Activated CD8-positive, alpha-beta memory T cell treated with anti-CD3 and anti-CD28 coated beads, Interleukin-2, amount 50 U/mL, for 1 hour (primary cell): ENCODE data around the gene KCNN3.

Experiments
- DNase-seq: peaks from one replicate; pipeline ENCODE4 v3.0.0-alpha.2; 2020; ENCODE audit errors: extremely low read depth

KCNN3 gene

DNA sequence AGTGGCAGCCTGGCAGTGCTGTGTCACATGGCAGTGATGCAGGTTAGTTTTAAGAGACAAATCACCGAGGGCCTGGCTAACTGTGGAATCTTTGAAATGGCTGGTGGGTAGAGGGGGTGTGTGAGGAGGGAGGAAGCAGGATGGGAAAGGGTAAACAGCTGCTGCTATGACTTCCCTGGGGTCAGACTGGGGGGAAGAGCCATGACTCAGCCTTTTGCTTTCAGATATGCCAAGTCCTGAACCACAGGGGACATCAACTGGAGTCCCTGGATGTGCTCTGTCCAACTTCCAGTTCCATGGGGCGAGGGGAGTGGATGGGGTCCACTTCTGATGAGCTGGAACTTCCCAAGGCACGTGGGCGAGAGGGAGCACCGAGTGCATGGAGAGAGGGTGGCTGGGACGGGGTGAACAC is 141.0 kb downstream of the KCNN3 start:
- no peak for DNase-seq

DNA sequence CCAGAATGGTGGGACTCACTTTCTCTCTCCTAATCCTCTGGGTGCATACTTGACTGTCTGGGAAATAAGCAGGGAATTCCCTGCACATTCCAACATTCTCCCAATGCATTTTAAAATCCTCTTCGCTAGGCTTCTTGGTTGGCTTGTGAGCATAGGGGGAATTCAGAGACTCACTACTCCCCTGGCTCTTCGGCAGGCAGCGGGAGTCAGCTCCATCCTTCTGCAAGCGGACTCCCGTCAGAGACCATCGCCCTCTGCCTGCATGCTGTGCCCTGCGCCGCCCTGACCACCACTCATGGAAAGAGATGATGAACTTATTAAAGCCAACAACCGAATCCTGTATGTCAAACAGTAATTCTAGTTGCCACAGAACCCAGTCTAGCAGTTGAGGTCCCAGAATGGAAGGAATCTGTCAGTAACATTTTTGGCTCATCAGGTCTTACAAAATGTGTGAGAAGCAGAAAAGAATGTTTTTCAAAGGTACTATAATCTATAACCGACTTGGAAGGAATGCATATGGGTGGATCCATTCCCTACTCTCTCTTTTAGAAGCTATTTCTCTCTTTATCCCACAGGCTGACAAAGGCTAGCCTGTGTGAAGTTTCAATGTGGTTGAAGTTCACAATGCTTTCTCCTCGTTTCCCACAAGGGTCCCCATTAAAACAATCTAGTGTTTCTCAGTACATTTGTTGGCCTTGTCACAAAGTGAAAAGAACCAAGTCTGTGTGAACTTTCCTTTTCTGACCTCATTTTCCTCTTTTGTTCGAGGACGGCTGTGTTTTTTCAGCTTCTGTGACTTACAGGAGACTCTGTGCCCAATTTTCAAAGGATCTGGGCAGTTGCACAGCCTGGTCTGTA is 143.0 kb downstream of the KCNN3 start:
- DNase-seq, result no peak

DNA sequence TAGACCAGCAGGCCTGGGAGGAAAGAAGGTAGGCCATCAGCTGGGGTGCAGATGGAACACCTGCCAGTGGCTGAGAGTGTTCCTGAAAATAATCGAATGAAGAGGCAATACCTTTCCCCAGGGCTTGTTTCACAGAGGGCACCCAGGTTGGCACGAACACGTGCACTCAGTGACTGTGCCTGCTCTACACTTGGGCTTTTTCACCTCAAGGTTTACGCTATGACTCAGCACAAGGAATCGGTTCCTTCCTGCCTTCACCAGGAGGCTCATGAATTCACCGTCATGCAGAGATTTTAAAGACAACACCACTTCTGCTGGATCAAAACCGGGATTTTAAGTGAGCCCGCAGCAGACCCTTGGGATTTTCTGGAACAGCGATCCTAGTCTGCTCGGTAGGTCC is 143.6 kb downstream of the KCNN3 start:
- DNase-seq, result no peak

DNA sequence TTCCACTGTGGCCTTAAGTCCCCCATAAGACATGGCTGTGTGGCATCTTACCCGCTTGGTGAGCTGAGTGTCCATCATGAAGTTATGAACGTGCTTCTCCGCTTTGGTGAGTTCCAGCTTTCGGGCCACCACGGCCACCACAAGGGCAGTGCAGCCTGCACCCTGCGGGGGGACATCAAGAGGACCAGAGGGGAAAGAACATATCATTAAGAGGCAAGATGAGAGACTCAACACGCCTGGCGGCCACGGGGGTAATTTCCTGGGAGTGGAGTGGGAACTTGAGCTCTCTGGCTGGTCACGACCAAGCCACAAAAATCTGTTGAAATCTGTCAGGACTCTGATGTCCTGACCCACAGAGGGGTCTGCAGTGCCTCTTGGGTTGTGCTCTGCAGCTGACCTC is 144.2 kb downstream of the KCNN3 start:
- DNase-seq, result no peak

DNA sequence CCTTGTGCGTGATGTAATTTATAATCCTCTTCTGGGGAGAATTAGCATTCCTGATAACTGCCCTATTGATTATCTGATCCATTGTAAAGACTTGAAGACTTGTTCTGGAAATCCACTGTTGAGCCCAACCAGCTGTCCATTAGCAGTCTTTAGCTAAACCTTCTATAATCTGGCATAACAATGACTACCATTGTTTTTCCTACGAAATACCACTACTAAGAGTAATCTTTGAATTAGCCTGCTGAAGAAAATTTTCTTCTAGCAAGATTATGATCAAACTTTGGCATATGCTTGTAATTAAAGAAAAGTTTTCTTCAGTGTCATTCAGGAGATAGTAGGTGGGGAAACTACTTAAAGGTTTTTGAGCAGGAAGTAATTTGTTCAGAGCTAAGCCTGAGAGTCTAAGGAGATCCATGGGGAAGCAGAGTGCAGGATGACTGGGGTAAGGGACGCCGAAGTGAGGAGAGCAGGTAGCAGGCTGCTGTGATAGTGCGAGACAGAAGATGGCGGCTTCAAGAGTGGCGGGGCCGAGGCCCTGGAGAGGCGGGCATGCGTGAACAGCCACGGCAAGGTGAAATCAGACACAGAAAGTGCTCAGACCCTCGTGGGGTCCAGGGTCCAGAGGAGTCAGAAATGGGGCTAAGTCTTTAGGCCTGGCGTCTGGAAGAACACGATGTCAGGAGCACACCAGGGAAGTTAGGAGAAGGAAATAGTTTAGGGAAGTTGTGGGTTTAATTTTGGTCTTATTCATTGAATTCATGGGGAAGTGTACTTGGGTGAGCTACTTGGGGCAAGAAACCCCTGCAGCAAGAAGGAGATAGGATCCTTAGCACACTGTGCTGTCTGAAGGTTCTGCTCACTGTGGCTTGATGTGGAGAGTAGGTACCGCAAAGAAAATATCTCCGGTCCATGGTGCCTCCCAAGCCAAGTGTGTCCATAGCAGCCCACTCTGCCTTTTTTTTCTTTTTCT is 149.5 kb downstream of the KCNN3 start:
- DNase-seq, result no peak

DNA sequence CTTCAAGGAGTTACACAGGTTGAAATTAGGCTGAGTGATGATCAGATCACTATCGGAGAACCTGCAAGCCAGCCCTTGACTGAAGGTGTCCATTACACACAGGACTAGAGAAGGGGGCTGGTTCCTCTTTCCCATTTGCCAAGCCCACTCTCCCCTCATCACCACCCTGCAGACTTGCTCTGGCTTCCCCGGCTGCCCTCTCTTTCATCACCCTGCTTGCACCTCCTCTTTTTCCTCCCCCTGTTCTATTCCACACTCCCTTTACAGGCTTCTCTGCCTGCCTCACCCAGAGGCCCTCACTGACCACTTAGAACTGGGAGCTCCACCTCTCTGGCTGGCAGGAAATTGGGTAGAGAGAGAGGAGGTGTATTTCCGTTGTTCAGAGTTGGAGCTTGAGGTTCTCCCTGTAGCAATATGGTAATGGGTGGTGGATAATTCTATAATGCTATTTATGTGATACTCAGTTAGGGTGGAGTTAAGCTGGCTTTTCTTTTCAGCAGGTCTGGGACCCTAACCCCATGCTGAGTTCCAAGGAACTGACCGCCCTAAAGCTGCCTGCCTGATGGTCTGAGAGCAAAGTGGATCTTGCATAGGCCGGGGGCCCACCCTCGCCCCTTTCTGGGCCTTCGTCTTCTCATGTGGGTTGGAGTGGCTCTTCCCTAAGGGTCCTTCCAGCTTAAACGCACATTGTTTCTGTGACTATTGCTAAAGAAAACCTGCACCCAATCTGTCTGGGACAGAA is 150.3 kb downstream of the KCNN3 start:
- DNase-seq, result no peak

DNA sequence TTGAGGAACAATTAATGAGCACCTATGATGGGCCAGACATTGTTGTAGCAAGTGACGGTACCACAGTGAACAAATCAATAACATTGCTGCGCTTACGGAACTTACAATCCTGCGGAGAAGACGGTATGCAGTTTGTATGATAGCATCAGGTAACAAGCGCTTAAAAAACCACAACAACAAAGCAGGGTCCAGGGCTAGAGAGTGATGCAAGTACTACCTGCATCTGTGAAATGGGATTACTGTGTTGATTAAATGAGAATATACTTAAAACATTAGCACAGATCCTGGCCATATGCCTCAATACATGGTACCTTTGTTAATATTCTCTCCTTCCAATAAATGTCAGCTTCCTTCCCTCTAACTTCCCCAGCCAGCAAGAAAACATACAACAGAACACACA is 151.5 kb downstream of the KCNN3 start:
- no peak for DNase-seq

DNA sequence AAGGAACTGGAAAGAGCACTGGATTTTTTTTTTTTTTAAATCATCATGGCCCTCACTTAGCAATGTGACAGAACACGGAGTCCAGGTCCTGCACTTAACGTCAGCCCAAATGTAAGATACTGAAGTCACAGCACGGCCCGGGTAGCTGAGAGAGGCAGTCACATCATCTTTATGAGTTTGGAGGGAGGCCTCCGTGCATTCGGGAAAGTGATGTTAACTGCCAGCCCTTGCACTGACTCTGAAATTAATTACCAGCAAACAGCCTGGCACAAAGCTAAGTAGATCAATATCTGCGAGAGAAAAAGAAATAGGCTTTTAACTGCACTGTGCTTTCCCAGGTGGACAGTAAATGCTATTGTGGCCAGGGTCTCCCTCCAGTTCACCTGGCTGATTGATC is 152.6 kb downstream of the KCNN3 start:
- DNase-seq, result no peak

DNA sequence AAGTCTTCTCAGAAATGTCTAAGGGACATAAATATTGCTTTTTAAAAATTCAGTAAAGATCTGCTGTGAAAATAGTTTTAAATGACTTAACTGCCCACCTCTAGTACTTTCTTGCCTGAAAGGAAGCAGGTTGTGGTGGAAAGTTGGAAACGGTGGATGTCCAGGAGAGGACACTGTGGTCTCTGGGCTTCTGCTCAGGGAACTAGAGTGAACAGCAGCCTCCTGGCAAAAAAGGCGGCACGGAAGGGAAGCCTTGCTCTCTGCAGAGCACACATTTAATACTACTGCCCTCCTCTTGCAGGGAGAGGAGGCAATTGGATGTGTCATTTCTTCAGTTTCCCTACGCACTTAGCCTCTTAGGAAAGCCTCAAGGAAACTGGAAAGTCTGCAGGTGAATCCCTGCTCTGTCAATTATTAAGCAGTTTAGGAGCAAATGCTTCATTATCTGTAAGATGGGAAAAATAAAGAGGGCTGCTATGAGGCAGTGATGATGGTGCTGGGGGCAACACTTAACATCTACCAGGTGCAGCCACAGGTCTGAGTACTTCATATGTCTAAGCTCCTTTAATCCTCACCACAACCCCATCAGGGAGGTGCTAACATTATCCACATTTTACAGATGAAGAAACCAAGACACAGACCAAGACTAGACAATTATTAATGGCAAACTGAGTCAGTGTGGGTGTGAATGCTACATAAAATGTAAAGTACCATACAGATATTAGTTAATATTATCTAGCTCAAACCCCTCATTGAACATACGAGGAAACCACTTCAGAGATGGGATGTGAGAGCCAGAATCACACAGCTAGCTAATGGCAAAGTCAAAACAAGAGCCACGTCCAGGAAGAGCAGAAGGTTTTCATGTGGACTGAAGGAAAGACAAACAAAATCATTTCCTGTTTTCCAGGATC is 153.2 kb downstream of the KCNN3 start:
- no peak for DNase-seq

DNA sequence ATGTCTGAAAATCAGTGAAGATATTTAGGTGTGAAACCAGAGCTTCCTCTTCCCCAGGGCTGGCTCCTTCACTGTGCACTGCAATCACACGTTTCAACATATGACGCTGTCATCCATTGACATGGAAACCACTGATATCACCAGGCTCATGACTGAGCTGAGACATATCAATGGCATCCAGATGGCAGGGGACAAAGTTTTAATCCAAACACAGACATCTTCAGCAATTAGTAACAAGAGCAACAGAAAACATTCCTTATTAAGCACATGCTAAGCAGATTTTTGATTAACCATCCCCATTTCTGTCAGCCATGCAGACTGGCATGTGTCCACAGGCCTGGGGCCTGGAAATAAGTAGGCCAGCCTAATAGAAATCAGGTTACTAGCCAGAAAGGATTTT is 154.1 kb downstream of the KCNN3 start:
- no peak for DNase-seq

DNA sequence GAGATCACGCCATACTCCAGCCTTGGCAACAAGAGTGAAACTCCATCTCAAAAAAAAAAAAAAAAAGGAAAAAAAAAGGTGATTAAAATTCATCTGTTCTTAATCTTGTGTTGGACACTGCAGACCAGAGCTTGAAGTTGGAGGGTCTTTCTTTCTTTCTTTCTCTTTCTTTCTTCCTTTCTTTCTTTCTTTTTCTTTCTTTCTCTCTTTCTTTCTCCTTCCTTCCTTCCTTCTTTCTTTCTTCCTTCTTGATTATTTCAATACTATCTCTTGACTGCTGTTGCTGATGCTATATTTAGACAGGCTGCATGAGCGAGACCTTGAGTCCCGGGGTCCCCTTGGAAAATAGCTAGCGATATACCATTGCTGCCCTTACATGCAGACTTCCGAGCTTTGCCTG is 154.7 kb downstream of the KCNN3 start:
- DNase-seq, result no peak

DNA sequence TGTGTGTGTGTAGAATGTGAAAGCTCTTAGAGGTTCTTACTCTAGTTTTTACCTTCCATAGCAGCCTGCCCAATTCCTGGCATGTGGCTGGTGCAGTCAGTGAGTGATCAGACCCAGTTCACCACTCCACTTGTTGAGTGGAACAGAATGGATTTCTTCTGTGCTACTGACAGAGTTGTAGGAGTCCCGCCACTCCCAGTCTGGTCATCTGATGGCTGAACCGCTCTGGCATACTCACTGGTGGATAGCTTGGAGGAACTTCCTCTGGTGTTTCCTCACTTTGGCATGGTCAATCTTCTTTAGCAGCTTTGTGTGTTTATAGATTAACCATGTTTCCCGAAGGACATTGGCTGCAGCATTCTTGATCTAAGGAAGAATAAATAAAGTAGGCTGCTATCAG is 155.4 kb downstream of the KCNN3 start:
- DNase-seq, result no peak

DNA sequence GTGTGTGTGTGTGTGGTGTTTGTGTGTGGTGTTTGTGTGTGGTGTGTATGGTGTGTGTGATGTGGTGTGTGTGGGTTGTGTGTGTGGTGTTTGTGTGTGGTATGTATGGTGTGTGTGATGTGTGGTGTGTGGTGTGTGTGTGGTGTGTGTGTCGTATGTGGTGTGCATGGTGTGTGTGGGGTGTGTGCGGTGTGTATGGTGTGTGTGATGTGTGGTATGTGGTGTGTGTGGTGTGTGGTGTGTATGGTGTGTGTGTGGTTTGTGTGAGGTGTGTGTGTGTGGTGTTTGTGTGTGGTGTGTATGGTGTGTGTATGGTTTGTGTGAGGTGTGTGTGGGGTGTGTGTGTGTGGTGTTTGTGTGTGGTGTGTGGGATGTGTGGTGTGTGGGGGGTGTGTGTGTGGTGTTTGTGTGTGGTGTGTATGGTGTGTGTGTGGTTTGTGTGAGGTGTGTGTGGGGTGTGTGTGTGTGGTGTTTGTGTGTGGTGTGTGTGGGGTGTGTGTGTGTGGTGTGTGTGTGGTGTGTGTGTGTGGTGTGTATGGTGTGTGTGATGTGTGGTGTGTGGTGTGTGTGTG is 155.9 kb downstream of the KCNN3 start:
- no peak for DNase-seq

DNA sequence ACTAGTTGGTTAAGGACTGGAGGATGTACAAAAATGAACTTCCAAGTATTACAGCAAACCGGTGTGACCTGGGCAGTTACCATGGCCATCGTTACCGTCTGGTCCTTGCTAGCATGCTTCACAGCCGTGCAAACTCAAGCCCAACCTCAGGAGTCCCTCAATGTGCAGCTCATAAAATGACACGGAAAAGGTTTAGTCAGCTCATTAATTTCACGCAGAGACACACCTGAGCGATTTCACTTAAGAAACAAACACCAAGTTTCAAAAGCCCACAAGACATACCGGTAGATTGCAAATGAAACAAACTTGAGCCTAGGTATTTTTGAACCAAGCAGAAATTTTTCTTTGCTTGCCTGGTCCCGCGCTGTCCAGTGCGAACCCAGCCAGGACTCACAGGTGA is 157.1 kb downstream of the KCNN3 start:
- no peak for DNase-seq

DNA sequence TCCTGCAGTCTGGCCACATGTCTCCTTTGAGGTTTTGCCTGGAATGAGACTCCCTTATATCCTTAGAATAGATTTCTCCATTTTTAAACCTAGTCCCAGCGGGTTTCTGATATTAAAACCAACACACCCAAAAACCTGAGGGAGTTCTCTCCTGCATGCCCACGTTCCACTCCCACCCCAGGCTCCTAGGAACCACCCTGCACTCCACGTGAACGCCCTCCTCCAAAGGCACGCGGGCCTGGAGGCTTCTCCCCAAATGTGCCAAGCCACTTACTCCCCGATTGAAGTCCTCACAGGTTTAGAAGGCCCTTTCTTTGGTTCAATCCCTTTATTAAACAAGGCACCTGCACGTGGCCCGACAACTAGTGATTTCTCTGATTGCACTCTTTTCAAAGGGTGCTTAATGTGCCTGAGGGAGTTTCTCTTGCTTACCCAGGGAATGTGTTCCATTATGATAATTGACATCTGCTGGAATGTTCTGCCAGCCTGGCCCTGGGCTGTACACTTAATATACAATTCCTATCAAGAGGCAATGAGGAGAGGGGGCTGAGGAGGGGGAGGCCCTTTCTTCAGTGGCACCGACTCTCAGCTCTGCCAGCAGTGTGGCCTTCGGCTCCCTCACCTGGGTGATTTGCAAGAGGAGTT is 157.8 kb downstream of the KCNN3 start:
- DNase-seq, result no peak

DNA sequence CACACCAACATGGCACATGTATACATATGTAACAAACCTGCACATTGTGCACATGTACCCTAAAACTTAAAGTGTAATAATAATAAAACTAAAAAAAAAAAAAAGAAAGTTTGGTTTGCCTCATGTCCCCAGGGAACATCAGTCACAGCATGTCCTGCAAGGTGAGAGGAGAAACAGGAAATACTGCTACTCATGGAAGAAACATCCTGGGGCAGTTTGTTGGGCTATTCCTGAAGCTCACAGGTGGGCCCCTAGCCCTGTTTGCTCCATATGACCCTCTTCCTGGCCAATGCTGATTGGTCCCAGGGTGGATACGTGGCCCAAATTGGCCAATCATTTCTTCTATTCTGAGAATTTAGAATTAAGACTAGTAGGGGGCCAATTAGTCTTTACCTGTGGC is 158.7 kb downstream of the KCNN3 start:
- DNase-seq, result no peak

DNA sequence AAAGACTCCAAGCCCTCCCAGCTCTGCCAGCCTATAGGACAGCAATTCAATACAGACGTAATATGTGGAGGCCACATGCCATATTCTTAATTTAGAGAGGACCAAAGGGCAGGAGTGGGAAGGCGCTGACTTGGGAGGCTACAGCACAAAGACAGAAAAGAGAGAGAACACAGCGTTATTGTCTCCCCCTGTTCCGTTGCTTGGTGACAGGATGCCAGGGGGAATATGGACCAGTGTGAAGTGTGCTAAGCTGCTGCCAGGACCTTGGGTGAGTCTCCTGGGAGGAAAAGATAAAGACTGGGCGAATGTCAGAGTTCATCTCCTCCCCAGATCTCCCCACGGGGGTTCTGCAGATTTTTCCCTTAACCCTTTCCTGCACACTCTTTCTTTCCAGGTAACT is 160.0 kb downstream of the KCNN3 start:
- no peak for DNase-seq

DNA sequence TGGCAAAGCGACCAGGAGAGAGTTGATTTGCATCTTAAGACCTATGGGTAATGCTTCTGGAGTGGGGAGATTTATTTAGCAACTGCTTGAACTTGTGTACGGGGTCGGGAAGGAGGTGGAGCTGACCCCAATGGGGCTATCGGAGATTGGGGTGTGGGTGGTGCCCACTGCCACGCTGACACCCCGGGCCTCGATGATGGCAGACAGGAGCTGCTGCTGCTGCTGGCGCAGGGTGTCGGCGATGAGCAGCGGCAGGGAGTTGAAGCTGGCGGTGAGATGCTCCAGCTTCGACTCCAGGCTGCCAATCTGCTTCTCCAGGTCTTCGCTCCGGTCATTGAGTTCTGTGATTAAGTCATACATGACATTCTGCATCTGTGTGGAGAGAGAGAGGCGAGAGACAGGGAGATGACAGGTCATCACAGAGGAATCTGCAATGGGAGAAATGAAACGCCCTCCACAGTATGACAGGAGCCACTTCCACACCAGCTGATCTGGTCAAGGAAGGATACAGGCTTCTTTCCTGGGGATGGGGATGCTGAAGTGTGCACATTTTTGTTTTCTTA is 162.1 kb downstream of the KCNN3 start:
- no peak for DNase-seq

DNA sequence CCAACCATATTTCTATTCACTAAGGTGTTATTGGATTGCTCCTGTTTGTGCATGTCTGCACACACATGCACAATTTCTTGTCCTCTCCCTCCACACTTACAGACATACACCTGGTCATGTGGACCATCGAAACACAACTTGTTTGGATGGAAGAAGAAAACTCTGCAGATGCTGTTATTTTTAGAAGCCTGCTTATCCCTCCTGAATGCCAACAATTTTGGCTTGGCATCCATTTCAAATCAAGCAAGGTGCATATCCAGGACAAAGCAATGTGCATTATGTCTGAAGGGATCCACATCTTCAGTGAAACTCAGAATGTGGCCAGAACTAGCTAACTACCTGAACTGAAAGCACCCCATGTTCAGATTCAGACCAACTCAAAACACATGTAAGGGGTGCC is 163.2 kb downstream of the KCNN3 start:
- no peak for DNase-seq

DNA sequence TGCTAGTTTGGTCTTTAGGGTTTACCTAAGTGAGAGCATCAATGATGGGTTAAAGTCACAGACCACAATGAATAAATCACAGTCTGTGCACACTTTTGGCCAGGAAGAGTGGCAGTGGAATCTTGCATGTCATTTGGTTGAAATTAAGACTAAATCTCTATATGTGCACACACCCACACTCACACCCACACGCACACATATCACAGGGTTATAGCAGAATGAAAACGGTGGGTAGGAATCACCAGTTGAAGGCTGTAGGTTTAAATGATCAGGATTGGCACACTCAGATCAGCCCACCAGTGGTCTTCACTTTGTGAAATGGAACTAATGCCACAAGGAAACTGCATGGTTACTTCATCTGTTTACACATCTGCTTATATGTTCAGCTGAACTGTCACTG is 164.5 kb downstream of the KCNN3 start:
- no peak for DNase-seq
